WERI-Rb-1 (cell line): ENCODE results near the gene LBHD1.

Experiments used
- DNase-seq: peaks from one replicate; pipeline ENCODE4 v3.0.0-alpha.2; 2020
- H3K27ac ChIP-seq: fragments of 250-450 bp; sonication (Bioruptor Pico); 2 replicates; pipeline ENCODE4 v1.5.1; 2020; ENCODE audit warnings: mild to moderate bottlenecking, moderate library complexity
- H3K27me3 ChIP-seq: fragments of 250-450 bp; sonication (Bioruptor Pico); 2 replicates; pipeline ENCODE4 v1.5.1; 2021; ENCODE audit warnings: mild to moderate bottlenecking, low read depth, moderate library complexity; ENCODE audit not compliant: insufficient read depth, severe bottlenecking
- H3K36me3 ChIP-seq: fragments of 250-450 bp; sonication (Bioruptor Pico); 2 replicates; pipeline ENCODE4 v1.5.1; 2020; ENCODE audit warnings: mild to moderate bottlenecking, moderate library complexity
- H3K4me3 ChIP-seq: 2 replicates; pipeline ENCODE4 v1.5.1; 2011; ENCODE audit warnings: low read depth, mild to moderate bottlenecking, control low read depth, low read length
- H3K9me3 ChIP-seq: fragments of 250-450 bp; sonication (Bioruptor Pico); 2 replicates; pipeline ENCODE4 v1.5.1; 2021; ENCODE audit warnings: mild to moderate bottlenecking, moderate library complexity; ENCODE audit not compliant: severe bottlenecking
- CTCF ChIP-seq: IDR thresholded peaks from 2 replicates; pipeline ENCODE4 v1.5.1; 2011; ENCODE audit warnings: low read depth, mild to moderate bottlenecking, control low read depth, inconsistent platforms, low read length

The LBHD1 gene

GRCh38 chr11:62687508-62688396, 15.7 kb upstream of the LBHD1 start:
- Histone ChIP-seq H3K9me3 (no peaks in the 10 kb centered on the region), H3K27me3 (no peaks in the 10 kb centered on the region), H3K4me3 (no peak overlapping the region), H3K27ac (no peak overlapping the region), H3K36me3 (peaks cover 28% of the 10 kb centered on the region)
- no peak for TF ChIP-seq CTCF
- no peak for DNase-seq

DNA sequence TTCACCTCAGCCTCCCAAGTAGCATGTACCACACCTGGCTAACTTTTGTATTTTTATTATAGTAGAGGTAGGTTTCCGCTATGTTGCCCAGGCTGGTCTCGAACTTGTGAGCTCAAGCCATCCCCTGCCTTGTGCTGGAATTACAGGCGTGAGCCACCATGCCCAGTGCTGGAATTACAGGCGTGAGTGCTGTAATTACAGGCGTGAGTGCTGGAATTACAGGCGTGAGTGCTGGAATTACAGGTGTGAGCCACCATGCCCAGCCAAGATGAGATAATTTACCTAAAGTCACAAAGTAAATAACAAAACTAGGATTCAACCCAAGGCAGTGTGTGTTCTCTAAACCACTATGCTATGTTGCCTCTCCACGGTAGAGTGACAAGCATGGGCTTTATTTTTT, 10.5 kb upstream of the LBHD1 start:
- no peak for DNase-seq
- Histone ChIP-seq H3K36me3 (peaks cover 9% of the 10 kb centered on the region), H3K27ac (no peak overlapping the region), H3K9me3 (no peaks in the 10 kb centered on the region), H3K4me3 (no peak overlapping the region), H3K27me3 (no peaks in the 10 kb centered on the region)
- no peak for TF ChIP-seq CTCF

GRCh38 chr11:62680825-62681240, 8.8 kb upstream of the LBHD1 start:
- peak; percentile 68 for DNase-seq
- Histone ChIP-seq H3K4me3 (no peak overlapping the region), H3K9me3 (no peaks in the 10 kb centered on the region), H3K27me3 (no peaks in the 10 kb centered on the region), H3K27ac (peak overlapping the region; percentile 1), H3K36me3 (peaks cover 26% of the 10 kb centered on the region)
- peak; percentile 78 for TF ChIP-seq CTCF

- peak within 1 kb of the TSS; percentile 85 for H3K27ac ChIP-seq
- peak; percentile 87 for DNase-seq
- H3K4me3 ChIP-seq, result peak within 1 kb of the TSS; percentile 88
- H3K9me3 ChIP-seq, result no peaks in the 10 kb centered on the region
- no peaks in the 10 kb centered on the region for H3K27me3 ChIP-seq
- no peak for TF ChIP-seq CTCF
- peaks cover 40% of the 10 kb centered on the region for H3K36me3 ChIP-seq
These were observed 7.0 kb upstream of the LBHD1 start, which contains the start of gene UBXN1 for GRCh38 chr11:62678770-62679696. TSS of gene UBXN1 (minus strand) at chr11:62679073. CDS start at chr11:62678923, 150 bp downstream.

- Histone ChIP-seq H3K27ac (peak overlapping the region; percentile 85), H3K9me3 (no peaks in the 10 kb centered on the region), H3K36me3 (peaks cover 46% of the 10 kb centered on the region), H3K27me3 (no peaks in the 10 kb centered on the region), H3K4me3 (peak overlapping the region; percentile 88)
- TF ChIP-seq CTCF, result no peak
- DNase-seq, result no peak
These were observed 6.3 kb upstream of the LBHD1 start for GRCh38 chr11:62678433-62678769.
